HG03135 (cell line): ENCODE data around the gene DMD.
"Not testable (repeated sequence)": the region's sequence is repeated elsewhere in the genome, so short reads cannot be mapped to it uniquely, and the experiment has no call there.

Source experiments
- ATAC-seq: cut with Tn5 transposase; IDR thresholded peaks from one replicate; pipeline ENCODE4 v1.9.1; 2021; ENCODE audit warnings: mild to moderate bottlenecking, moderate library complexity; ENCODE audit not compliant: unreplicated experiment

Gene DMD

DNA sequence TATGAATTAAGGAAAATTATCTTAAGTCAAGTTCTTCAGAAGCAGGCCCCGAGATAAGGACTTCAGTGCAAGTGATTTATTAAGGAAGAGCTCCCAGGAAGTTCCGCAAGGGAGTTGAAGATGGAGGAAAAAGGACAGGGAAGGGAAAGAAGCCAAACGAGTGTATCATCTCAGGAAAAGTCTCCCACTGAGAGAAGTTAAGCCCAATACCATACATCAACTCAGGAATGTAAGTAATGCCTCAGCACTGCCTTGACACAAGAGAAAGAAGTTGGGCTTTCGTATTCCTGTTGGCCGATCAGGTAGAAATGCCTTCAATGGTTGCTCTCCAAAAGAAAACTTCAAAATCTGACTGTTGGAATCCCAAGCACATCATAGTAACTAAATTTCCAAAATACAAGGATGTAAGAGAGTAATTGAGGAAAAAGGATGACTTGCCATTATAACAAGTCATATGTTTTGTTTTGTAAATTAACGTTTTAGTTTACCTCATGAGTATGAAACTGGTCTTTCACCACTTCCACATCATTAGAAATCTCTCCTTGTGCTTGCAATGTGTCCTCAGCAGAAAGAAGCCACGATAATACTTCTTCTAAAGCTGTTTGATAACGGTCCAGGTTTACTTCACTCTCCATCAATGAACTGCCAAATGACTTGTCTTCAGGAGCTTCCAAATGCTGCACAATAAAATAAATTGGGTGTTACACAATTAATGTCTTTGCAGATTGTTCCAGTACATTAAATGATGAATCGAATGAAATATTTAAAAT lies 566.7 kb downstream of the DMD start:
- no peak for ATAC-seq

DNA sequence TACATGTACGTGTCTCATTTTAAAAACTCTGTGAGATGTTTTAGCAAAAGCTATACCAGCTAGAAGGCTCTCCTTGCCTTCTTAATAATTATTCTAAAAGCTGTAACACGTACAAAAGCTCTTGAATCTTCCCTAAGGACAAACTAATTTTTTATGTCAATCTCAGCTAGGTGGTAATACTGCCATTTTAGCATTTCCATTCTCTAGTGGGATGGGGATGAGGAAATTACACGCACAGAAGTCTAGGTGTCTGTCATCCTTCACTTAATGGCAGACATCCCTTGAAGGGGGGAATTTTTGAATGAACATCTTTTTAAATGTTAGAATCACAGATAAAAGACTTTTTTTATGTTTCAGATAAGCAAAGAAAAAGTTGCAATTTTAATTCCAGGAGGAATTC lies 569.1 kb downstream of the DMD start:
- no peak for ATAC-seq

DNA sequence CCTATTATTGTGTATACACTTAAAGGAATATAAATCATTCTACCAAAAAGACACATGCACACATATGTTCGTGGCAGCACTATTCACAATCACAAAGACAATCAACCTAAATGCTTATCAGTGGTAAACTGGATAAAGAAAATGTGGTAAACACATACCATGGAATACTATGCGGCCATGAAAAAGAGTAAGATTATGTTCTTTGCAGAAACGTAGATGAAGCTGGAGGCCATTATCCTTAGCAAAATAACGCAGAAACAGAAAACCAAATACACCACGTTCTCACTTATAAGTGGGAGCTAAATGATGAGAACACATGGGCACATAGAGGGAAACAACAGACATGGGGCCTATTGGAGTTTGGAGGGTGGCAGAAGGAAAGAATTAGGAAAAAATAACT lies 593.2 kb downstream of the DMD start:
- no peak for ATAC-seq

DNA sequence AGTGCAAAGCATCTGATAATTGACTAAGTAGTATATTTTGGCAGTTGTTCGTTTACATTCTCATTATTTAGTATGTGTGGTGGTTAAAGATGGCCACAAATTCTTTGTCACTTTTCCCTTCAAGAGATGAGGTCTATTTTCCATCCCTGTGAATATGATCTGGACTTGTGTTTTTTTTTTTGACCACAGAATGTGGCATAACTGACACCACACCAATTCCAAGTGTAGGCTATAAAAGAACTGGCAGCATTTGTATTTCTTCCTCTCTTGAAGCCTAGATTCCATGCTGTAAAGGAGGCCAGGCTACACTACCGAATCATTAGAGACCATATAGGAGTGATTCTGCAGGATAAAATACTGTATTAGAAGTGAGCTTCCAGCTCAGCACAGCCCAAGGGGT lies 596.6 kb downstream of the DMD start:
- no peak for ATAC-seq

DNA sequence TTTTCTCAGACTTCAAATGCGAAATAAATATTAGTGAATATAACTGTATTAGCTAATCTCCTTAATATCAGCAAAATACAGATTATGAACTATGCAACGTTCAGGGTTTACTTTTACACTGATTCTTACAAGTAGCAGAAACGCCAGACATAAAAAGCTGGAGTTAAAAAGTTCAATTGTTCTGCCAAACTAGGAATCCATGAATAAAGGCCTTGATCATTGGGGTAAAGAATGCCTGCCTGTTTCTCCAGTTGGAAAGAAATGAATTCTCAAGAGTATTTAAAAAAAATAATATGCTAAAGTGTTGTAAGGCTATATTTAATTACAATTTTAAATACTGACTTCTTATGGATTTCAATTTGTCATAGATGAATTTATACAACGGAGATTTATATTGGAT lies 612.2 kb downstream of the DMD start:
- ATAC-seq: no peak

DNA sequence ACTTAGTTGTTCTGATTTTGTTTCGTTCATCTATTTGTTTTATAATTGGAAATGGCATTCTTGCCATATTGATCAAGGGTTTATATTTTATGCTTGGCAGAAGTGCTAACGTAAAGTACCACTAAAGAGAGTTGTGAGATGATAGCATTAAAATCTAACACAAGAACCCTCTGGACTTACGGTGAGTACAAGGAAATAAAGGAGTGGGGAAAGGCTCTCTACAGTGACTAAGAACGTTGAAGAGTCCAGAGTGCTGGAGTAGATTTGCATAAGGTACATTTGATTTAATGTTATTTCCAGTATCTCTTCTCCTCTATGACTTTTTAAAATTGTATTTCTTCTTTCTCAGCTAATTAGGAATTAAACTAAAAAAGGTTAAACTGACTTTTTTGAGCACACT lies 612.6 kb downstream of the DMD start:
- ATAC-seq: no peak

DNA sequence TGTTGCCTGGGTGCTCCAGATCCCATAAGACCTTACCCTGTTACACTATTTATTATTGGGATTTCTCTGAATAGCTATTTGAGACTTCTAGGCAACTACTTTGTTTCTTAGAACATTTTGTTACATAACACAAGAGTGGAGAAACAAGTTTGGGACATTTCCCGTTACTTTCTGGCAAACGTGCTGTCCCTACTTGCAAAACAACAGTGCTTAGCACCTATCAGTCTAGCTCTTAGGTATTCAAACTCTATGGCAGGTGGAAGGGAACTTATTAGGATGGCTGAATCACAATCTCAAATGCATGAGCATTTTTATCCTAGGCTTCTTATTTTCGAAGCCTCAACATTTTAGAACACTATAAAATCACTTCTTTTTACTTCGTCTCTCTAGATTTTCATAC lies 613.6 kb downstream of the DMD start:
- no peak for ATAC-seq

DNA sequence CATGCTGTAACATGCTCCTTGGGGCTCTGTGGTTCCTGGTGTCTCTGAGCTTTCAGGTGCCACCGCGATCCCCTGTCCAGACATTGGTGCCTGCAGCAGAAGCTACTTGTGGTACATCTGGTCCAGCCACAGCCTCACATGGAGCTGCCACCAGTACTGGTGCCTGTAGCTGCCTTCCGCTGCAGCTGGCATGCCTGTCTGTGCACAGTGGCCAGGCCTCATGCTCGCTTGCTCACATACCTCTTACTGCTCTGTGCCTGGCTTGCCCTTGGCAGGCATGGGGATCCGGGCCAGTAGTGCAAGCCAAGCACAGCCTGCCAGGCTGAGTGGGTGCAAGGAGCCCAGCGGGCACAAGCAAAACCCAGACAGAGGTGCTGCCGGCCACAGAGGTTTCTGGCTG lies 618.6 kb downstream of the DMD start:
- no peak for ATAC-seq

DNA sequence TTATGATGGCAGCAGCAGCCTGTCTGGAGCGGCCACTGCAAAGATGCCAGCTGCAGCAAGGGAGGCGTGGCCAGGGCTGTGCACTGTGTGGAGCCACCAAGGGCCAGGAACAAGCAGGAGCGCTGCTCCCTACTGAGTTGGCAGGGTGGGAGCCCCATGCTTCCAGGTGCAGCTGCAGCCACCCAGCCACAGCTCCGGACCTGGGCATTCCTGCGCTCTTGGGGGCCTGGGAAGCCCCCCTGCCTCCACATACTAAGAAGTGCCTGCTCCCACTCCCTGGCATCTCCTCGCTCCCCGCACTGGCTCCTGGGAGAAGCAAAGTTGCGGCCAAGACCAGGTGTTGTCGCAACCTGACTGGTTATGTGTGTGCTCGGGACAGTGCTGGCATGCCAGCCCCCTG lies 619.8 kb downstream of the DMD start:
- no peak for ATAC-seq

DNA sequence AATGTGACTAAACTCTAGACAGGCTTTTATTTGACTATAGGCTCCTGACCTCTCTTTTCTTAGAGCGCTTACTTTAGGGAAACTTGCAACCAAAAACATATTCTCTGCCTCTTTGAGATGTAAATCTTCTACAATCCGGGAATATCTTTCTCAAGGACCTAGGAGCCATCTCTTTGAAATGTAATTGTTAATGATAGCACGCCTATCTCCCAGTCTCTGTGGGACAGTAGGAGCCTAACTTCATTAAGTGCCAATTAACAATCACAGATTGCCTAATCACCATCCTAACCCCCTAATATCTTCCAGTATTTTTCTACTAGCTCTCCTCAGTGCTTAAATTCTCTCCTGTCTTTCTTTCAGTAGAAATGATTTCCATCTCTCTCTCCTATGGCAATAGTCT lies 628.6 kb downstream of the DMD start:
- no peak for ATAC-seq

DNA sequence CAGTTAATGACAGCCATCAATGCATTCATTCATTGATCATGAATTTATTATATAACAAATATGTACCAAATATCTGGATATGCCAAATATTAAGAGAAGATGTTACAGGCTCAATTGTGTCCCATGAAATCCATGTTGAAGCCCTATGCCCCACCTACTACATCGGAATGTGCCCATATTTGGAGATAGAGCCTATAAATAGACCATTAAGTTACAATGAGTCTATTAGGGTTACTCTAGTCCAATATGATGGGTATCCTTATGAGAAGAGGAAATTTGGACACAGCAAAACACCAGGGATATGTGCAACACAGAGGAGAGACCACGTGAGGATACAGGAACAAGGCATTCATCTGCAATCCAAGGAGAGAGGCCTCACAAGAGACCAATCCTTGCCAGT lies 634.5 kb downstream of the DMD start:
- ATAC-seq: no peak

DNA sequence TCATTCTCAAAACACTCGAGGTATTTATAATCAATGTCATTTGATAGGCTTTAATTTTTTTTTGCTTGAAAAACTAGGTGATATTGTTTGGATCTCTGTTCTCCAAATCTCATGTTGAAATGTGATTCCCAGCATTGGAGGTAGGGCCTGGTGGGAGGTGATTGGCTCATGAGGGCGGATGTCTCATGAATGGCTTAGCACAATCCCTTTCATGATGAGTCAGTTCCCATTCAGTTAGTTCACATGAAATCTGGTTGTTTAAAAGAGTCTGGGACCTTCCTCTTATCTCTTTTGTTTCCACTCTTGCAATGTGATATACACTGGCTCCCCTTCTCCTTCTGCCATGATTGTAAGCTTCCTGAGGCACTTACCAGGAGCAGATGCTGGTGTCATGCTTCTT lies 638.7 kb downstream of the DMD start:
- no peak for ATAC-seq

DNA sequence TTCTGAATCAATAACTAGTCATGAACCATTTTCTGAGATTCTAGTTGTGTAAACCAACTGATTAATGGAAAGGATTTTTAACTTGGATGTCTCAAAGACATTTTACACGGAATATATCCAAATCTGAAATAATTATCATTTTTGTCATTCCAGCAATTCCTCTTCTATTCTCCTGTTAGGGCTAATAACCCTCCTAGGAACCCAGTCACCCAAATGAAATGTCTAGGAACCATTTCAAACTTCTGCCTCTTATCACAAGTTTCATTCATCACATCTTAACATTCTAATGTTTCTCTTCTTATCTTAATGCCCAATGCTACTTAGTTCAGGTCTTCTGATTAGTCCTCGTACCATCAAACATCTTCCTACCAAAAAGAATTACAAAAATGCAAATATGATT lies 639.8 kb downstream of the DMD start:
- no peak for ATAC-seq

DNA sequence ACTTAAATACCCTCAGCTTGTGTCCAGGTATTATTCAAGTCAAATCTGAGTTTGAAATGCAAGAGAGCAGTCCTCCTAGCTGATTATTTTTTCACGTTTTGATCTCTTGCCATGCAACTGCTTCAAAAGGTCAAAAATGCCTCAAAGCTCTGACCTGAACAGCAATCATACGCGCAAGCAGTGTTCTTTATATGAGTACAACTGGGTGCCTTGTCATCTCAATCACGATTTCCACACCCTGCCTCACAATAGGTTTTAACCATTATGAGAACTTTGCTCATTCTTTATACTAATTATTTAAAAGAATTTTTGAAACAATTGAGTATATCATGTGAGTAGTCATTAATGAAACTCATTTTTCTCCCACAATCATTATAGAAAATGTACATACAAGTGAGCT lies 649.1 kb downstream of the DMD start:
- ATAC-seq: no peak

DNA sequence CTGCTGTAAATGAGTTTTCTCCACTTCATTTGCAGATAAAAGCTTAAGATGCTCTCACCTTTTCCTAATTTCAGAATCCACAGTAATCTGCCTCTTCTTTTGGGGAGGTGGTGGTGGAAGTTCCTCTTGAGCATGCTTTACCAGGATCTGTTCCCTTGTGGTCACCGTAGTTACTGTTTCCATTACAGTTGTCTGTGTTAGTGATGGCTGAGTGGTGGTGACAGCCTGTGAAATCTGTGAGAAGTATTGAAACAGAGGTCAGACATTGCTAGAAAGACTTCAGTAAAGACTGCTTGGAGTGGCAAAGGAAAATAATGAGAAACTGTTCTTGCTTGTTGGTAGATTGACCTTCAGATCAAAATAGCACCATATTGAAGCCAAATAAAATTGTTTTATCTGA lies 666.2 kb downstream of the DMD start:
- ATAC-seq: no peak

DNA sequence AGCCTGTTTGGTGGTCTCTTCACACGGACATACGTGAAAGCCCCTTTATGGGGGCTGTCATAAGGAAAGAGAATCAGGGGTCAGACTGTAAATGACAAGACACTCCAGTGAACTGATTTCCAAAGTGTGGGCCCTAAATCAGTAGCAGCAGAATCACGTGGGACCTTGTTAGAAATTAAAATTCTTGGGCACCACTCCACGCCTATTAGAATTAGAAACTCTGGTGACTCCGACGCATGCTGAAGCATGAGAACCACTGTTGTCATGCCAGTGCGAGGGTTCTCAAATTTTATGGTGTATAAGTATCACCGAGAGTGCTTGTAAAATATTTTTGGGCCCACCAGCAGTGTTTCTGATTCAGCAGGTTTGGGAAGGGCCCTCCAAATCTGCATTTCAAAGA lies 672.8 kb downstream of the DMD start:
- ATAC-seq: no peak

DNA sequence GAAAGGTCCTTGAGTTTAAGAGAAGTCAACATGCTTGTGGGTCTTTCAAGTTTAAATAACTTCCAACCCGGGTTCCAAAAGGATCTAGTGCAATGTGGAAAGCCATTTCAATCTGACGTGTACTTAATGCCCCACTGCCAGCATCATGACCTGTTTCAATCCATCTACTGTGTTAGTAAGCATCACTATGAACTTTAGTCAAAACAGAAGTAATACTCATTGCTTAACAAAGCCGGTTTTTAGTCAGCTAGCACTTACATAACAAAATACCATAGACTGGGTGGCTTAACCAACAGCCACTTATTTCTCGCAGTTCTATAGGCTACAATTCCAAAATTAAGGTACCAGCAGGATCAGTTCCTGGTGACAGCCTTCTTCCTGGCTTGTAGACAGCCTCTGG lies 677.5 kb downstream of the DMD start:
- ATAC-seq: no peak

DNA sequence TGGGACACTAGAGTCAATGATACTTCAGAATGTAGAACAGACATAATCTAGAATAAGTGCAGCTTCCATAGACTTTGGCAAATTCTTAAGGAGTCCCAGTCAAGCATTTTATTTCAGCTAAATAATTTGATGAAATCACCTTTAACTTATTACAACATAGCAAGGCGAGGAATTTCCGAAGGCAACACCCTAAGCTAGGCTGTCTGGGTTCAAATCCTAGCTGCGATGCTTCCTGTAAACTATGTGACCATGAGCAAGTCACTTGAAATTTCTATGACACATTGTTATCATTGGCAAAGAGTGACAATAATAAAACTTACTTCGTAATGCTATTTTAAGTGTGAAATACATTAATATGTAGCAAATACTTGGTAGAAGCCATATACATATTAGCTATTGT lies 679.1 kb downstream of the DMD start:
- no peak for ATAC-seq

DNA sequence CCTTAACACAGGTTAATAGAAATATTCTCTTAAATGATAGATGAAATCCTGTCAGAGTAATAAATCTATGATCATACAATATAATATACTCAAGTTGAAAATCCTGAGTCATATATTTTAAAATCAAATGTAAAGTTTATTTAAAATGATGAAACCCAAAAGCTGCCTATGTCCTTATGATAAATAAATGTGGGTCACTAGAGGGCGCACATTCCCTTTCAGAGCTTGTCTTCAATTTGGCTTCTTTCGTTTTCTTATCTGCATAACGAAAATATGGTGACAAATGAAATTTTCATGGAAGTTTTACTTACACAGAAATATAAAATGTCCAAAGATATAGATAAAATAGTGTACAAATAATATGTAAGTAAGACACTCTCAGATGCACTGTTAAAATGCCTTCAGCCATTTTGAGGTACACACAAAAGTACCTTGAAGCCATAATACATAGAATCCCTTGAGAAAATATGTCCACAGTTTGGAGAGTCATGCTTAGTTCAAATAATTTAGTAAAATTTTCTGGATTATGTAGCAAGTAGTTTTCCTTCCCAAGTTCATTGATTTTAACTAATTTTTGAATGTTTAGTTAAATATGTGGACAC lies 680.4 kb downstream of the DMD start:
- no peak for ATAC-seq

DNA sequence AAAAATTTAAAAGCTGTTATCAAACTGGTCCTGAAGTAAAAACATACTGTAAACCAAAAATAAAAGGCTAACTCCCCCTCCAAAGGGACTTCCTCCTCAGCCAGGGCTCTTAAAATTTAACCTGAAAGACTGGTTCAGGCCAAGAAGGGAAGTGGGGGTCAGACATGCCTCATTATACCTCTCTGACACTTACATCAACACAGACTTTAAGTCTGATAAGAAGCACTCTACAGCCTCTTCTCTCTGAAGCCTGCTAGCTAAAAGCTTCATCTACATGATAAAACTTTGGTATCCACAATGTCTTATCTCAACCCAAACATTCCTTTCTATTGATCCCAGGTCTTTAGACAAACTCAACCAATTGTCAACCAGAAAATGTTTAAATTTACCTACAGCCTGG lies 682.9 kb downstream of the DMD start:
- not testable (repeated sequence) for ATAC-seq

DNA sequence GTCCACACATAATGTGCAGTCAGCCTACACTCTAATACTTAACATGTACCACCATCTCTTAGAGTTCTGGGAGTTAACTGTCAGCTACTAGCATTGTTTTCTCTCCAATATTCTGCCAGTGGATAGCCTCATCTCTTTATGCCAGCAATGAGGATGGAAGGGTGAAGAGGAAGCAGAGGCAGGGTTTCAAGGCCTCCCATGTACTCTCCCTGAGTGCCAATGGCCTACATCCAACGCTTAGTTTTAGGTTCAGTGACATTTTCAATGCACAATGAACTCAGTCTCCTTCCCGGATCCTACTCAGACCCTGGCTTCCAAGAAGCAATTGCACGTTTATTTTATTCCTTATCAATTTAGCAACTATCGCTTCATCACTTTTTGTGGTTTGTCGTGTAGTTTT lies 686.1 kb downstream of the DMD start:
- no peak for ATAC-seq

DNA sequence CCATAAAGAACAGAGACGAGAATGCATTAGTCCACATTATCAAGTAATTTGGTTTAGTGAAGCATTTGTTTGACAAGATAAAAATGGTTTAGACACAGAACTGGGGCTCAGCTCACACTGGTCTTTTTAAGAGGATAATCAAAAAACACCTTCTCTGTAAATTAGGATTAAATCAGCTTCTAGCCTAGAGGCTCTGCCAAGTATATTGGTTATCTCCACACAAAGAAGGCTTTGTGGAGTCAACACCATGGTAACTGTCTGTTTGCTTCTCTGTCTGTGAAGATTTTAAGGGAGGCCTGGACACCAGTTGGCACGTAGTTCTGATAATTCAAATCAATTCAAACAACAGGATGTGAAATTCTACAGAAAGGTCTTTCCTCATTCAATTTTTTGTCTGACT lies 687.0 kb downstream of the DMD start:
- ATAC-seq: no peak

DNA sequence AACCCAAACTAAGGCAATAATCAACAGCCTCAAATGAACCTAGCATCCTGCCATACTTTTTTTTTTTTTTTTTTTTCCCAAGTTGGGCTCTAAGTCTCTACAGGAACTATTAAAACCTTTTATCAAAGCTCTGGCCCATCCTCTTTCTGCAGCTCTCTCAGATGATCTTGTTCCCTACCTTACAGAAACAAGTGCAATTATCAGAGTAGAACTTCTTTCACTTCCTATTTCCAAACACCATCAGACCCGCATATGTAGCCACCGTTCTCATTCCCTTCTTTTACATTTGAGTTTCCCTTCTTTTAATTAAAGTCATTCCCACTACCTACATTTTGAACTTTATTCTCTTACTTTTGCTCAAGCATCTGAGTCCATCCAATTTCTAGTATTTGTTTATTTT lies 690.6 kb downstream of the DMD start:
- no peak for ATAC-seq
